Prostate gland (tissue), 2 donors: ENCODE results near the gene TPO. TPM values are rescaled to one million over a fixed set of nuclear protein-coding genes. Genes with fewer than 3 reads are reported as not detected.

ENCODE experiments used
- DNase-seq: peaks from one replicate; pipeline ENCODE4 v3.0.0-alpha.2; 2019; ENCODE audit warnings: low spot score
- H3K27ac ChIP-seq, 2 donors: fragments of 200-600 bp; sonication (generic); 2 replicates each; pipeline ENCODE4 v1.5.1; 2017 to 2019
- H3K27me3 ChIP-seq: fragments of 200-600 bp; sonication (generic); replicated peaks from 2 replicates; pipeline ENCODE4 v1.5.1; 2019; ENCODE audit not compliant: insufficient read depth
- H3K36me3 ChIP-seq, 2 donors: fragments of 200-600 bp; sonication (generic); 1 replicate in 1 of 2; 2 replicates in 1 of 2; pipeline versions ENCODE4 v1.5.1 to v1.8.1; 2017 to 2019
- H3K4me1 ChIP-seq: fragments of 200-600 bp; sonication (generic); replicated peaks from 2 replicates; pipeline ENCODE4 v1.5.1; 2019
- H3K4me3 ChIP-seq, 2 donors: fragments of 200-600 bp; sonication (generic); 2 replicates each; pipeline ENCODE4 v1.5.1; 2017 to 2019
- H3K9me3 ChIP-seq: fragments of 200-600 bp; sonication (generic); 2 replicates; pipeline ENCODE4 v1.5.1; 2017
- POLR2A ChIP-seq: fragments of 450-650 bp; IDR thresholded peaks from one replicate; pipeline ENCODE4 v1.6.1; 2016; ENCODE audit warnings: antibody characterized with exemption, mild to moderate bottlenecking
- POLR2AphosphoS5 ChIP-seq: sonication (generic); formaldehyde crosslinking; IDR thresholded peaks from one replicate; pipeline ENCODE4 v1.6.1; 2017; ENCODE audit warnings: antibody characterized with exemption
- WGBS: methylation state at CpG from one replicate; pipeline ENCODE4 v1.1.5; 2018; 5-methylcytosine and 5-hydroxymethylcytosine counted together
- intact Hi-C: fragments of 100-400 bp; cut with DNase I; formaldehyde crosslinking; loops from one replicate; pipeline ENCODE4 v1.14.2; 2022
- total RNA-seq, 2 donors: library from RNA; depleted of rRNA; stranded (reverse); fragments of >200 nt; gene quantifications; one replicate each; pipeline ENCODE4 v1.1.0, GENCODE V29; 2016
- TF ChIP-seq, protein P1 (sequence below), 4 experiments: fragments of 200-600 bp in 2 of 4; fragments of 450-650 bp in 2 of 4; sonication (generic) in 2 of 4; IDR thresholded peaks; 1 replicate in 3 of 4; 2 replicates in 1 of 4; pipeline ENCODE4 v1.5.1; 2016 to 2019; ENCODE audit warnings: antibody characterized with exemption in 4 of 4, mild to moderate bottlenecking in 2 of 4, moderate library complexity in 2 of 4

The TPO gene
- total RNA-seq, 2 donors from 2014 or later, result 0.82 to 1.4 TPM

DNA sequence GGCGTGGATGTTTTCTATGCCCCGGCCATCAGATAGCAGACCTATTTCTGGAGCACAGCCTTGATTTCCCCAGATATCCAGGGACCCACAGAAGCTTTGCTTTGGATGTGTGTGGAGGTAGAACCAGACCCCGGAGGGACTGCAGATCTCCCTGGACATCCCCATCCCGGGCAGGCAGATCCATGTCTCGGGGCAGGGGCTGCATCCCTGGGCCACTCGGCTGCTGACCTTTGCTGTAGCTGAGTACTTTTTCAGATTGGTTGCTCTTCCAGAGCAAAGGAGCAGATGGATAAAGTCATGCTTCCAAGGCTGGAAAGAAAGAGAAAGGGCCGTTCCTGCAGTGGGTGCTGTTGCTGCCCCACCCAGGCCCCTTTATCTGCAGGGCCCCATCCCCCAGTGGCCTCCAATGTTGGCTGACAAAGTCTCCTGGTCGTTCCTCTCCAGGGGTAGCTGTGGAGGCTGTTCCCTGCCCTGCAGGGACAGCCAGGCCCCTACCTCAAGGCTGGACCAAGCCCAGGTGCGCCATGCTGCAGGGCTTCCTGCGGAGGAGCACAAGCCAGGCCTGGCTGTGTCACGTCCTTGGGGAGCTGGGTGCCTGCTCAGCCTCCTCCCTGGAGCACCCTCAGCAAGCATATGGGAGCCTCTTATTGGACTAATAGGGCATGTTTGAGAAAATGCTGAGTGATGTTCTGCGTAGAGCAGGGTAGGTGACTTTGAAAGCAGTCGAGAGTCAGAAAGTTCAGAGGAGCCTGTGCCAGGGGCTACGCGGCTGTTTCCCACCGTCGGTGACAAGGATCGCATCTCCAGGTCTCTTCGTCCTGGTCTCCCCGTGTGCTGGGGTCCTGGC lies 68.4 kb downstream of the TPO start:
- TF ChIP-seq POLR2AphosphoS5, result no peak
- no peak for TF ChIP-seq POLR2A
- TF ChIP-seq, protein P1, sequence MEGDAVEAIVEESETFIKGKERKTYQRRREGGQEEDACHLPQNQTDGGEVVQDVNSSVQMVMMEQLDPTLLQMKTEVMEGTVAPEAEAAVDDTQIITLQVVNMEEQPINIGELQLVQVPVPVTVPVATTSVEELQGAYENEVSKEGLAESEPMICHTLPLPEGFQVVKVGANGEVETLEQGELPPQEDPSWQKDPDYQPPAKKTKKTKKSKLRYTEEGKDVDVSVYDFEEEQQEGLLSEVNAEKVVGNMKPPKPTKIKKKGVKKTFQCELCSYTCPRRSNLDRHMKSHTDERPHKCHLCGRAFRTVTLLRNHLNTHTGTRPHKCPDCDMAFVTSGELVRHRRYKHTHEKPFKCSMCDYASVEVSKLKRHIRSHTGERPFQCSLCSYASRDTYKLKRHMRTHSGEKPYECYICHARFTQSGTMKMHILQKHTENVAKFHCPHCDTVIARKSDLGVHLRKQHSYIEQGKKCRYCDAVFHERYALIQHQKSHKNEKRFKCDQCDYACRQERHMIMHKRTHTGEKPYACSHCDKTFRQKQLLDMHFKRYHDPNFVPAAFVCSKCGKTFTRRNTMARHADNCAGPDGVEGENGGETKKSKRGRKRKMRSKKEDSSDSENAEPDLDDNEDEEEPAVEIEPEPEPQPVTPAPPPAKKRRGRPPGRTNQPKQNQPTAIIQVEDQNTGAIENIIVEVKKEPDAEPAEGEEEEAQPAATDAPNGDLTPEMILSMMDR (IDR thresholded peaks at IDR 0.05), result no peak

DNA sequence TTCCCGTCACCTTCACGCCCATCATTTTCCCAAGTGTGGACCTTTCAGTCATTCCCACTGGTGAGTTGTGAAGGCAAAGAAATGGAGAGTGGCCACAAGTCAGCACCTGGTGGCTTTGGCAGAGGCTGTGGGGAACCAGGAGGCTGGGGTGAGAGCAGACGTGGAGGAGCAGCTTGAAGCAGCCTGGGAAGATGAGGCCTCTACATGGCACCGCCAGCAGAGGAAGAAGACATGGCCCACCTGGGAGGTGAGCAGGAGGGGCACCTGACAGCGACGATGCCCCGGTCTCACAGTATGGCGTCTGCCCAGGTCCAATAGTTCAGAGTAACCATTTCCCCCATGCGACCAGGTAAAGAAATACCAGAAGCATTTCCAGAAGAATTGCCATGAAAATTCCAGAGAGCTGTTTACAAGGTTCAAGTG lies 69.0 kb downstream of the TPO start:
- H3K4me1 ChIP-seq, result no peaks in the 10 kb centered on the region
- H3K9me3 ChIP-seq, result no peaks in the 10 kb centered on the region
- 91% methylated on average over 9 of the region's 9 CpGs for WGBS
- H3K27ac ChIP-seq, result no peak overlapping the region
- H3K4me3 ChIP-seq, result no peak overlapping the region
- no peaks in the 10 kb centered on the region for H3K36me3 ChIP-seq
- H3K27me3 ChIP-seq, result no peaks in the 10 kb centered on the region
- intact Hi-C loops, result no loop called here
- TF ChIP-seq POLR2A (no peak), POLR2AphosphoS5 (no peak)
- TF ChIP-seq, protein P1 (IDR thresholded peaks at IDR 0.05), result no peak
- no peak for DNase-seq

More for the DNA sequence above, 68.4 kb downstream of the TPO start:
- intact Hi-C loops, result no loop called here
- no peaks in the 10 kb centered on the region for H3K4me1 ChIP-seq
- no peak overlapping the region for H3K27ac ChIP-seq
- no peak for DNase-seq
- no peaks in the 10 kb centered on the region for H3K36me3 ChIP-seq
- H3K9me3 ChIP-seq, result no peaks in the 10 kb centered on the region
- WGBS, result 91% methylated on average over 20 of the region's 20 CpGs
- H3K27me3 ChIP-seq, result no peaks in the 10 kb centered on the region
- no peak overlapping the region for H3K4me3 ChIP-seq

DNA sequence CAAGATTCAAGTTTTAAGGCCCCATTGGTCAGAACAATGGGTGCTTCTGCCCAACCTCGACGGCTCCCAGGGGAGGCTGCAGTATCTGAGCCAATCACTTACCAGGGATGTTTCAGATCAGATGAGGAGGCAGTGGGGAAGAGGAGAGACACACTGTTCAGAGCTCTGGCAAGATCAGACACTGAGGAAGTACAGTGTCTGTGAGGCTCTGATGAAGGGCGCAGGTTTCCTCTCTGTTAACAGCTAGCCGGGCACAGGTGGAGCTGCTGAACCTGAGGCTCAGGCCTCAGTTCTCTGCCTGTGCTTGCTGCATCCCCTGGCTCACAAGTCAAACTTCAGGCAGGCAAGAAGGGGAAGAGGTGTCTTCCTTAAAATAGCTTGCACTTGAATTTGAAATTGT lies 69.7 kb downstream of the TPO start:
- intact Hi-C loops, result no loop called here
- 80% methylated on average over 4 of the region's 4 CpGs for WGBS
- Histone ChIP-seq H3K27ac (no peak overlapping the region), H3K27me3 (no peaks in the 10 kb centered on the region), H3K4me1 (no peaks in the 10 kb centered on the region), H3K4me3 (no peak overlapping the region), H3K36me3 (no peaks in the 10 kb centered on the region), H3K9me3 (no peaks in the 10 kb centered on the region)
- TF ChIP-seq POLR2AphosphoS5, result no peak
- no peak for TF ChIP-seq POLR2A
- TF ChIP-seq, protein P1 (IDR thresholded peaks at IDR 0.05), result no peak
- DNase-seq, result no peak

DNA sequence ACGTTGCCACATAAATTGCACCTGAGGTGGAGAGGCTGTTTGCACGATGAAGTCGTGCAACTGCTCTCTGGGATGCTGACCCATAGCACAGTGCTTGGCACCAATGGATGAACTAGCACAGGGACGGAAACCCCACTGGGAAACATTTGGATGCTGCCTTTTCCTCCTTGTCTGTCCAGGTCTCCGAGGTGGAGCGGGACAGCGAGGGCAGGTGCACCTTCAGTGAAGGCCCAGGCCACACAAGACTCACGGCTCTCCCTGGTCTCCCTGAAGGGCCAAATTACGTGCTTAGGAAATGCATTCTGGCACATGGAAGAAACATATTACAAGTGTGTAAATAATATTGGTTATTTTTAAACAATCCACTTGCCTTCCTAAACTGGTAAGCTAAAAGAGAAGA lies 70.3 kb downstream of the TPO start:
- intact Hi-C loops, result no loop called here
- DNase-seq, result no peak
- TF ChIP-seq POLR2AphosphoS5, result no peak
- TF ChIP-seq, protein P1 (IDR thresholded peaks at IDR 0.05), result no peak
- TF ChIP-seq POLR2A, result no peak
- H3K36me3 ChIP-seq, result no peaks in the 10 kb centered on the region
- no peaks in the 10 kb centered on the region for H3K4me1 ChIP-seq
- H3K4me3 ChIP-seq, result no peak overlapping the region
- 88% methylated on average over 9 of the region's 9 CpGs for WGBS
- H3K27ac ChIP-seq, result no peak overlapping the region
- H3K9me3 ChIP-seq, result no peaks in the 10 kb centered on the region
- H3K27me3 ChIP-seq, result no peaks in the 10 kb centered on the region
